WERI-Rb-1 (cell line): ENCODE results near the gene C15orf62.

Experiments
- DNase-seq: peaks from one replicate; pipeline ENCODE4 v3.0.0-alpha.2; 2020
- H3K27ac ChIP-seq: fragments of 250-450 bp; sonication (Bioruptor Pico); 2 replicates; pipeline ENCODE4 v1.5.1; 2020; ENCODE audit warnings: mild to moderate bottlenecking, moderate library complexity
- H3K27me3 ChIP-seq: fragments of 250-450 bp; sonication (Bioruptor Pico); 2 replicates; pipeline ENCODE4 v1.5.1; 2021; ENCODE audit warnings: mild to moderate bottlenecking, low read depth, moderate library complexity; ENCODE audit not compliant: insufficient read depth, severe bottlenecking
- H3K36me3 ChIP-seq: fragments of 250-450 bp; sonication (Bioruptor Pico); 2 replicates; pipeline ENCODE4 v1.5.1; 2020; ENCODE audit warnings: mild to moderate bottlenecking, moderate library complexity
- H3K4me3 ChIP-seq: 2 replicates; pipeline ENCODE4 v1.5.1; 2011; ENCODE audit warnings: low read depth, mild to moderate bottlenecking, control low read depth, low read length
- H3K9me3 ChIP-seq: fragments of 250-450 bp; sonication (Bioruptor Pico); 2 replicates; pipeline ENCODE4 v1.5.1; 2021; ENCODE audit warnings: mild to moderate bottlenecking, moderate library complexity; ENCODE audit not compliant: severe bottlenecking
- CTCF ChIP-seq: IDR thresholded peaks from 2 replicates; pipeline ENCODE4 v1.5.1; 2011; ENCODE audit warnings: low read depth, mild to moderate bottlenecking, control low read depth, inconsistent platforms, low read length

C15orf62 gene

GRCh38 chr15:40766194-40766815 is 3.5 kb upstream of the C15orf62 start:
- Histone ChIP-seq H3K4me3 (no peak overlapping the region), H3K9me3 (no peaks in the 10 kb centered on the region), H3K27me3 (no peaks in the 10 kb centered on the region), H3K27ac (peak overlapping the region; percentile 41), H3K36me3 (peaks cover 15% of the 10 kb centered on the region)
- no peak for DNase-seq
- TF ChIP-seq CTCF: no peak

GRCh38 chr15:40766906-40767837 is 2.6 kb upstream of the C15orf62 start:
- H3K9me3 ChIP-seq: no peaks in the 10 kb centered on the region
- peaks cover 15% of the 10 kb centered on the region for H3K36me3 ChIP-seq
- H3K4me3 ChIP-seq: no peak overlapping the region
- H3K27ac ChIP-seq: peak overlapping the region; percentile 86
- TF ChIP-seq CTCF: no peak
- no peaks in the 10 kb centered on the region for H3K27me3 ChIP-seq
- DNase-seq: no peak

- Histone ChIP-seq H3K4me3 (no peak overlapping the region), H3K9me3 (no peaks in the 10 kb centered on the region), H3K27me3 (no peaks in the 10 kb centered on the region), H3K36me3 (peaks cover 15% of the 10 kb centered on the region), H3K27ac (peak overlapping the region; percentile 86)
- DNase-seq: peak; percentile 66
- TF ChIP-seq CTCF: no peak
Measured at GRCh38 chr15:40767838-40768500, 1.8 kb upstream of the C15orf62 start.

GRCh38 chr15:40768521-40769273 is 1.1 kb upstream of the C15orf62 start:
- no peak for DNase-seq
- Histone ChIP-seq H3K27me3 (no peaks in the 10 kb centered on the region), H3K4me3 (no peak overlapping the region), H3K9me3 (no peaks in the 10 kb centered on the region), H3K27ac (peak overlapping the region; percentile 86), H3K36me3 (peaks cover 18% of the 10 kb centered on the region)
- no peak for TF ChIP-seq CTCF

GRCh38 chr15:40770147-40770721 is 454 bp downstream of the C15orf62 start:
- Histone ChIP-seq H3K27ac (peak overlapping the region; percentile 86), H3K27me3 (no peaks in the 10 kb centered on the region), H3K36me3 (peaks cover 26% of the 10 kb centered on the region), H3K4me3 (no peak overlapping the region), H3K9me3 (no peaks in the 10 kb centered on the region)
- TF ChIP-seq CTCF: no peak
- peak; percentile 86 for DNase-seq
